Subcutaneous preadipocyte (primary cell): ENCODE data around the gene LRRC3B. TPM values are rescaled to one million over a fixed set of nuclear protein-coding genes. Genes with fewer than 3 reads are reported as not detected.

Experiments used
- total RNA-seq: library from RNA; depleted of rRNA; stranded (reverse); fragments of >200 nt; gene quantifications from 2 replicates; pipeline ENCODE4 v1.2.3, GENCODE V29; 2012

LRRC3B gene
- total RNA-seq, result not detected in 2 replicates

GRCh38 chr3:26622621-26623418, at the start of gene LRRC3B:
Gene LRRC3B, plus strand, starts transcription at chr3:26622772. Its CDS starts 86,901 bp downstream, at chr3:26709673.

